ENCODE data around the gene COL11A2. TPM values are rescaled to one million over a fixed set of nuclear protein-coding genes. Genes with fewer than 3 reads are reported as not detected.

COL11A2 gene
- total and polyA plus RNA-seq, 2 donors (not counting 3 experiments of a cell fraction or from before 2014, with no cell fraction given), result 0.65 to 1.3 TPM

DNA sequence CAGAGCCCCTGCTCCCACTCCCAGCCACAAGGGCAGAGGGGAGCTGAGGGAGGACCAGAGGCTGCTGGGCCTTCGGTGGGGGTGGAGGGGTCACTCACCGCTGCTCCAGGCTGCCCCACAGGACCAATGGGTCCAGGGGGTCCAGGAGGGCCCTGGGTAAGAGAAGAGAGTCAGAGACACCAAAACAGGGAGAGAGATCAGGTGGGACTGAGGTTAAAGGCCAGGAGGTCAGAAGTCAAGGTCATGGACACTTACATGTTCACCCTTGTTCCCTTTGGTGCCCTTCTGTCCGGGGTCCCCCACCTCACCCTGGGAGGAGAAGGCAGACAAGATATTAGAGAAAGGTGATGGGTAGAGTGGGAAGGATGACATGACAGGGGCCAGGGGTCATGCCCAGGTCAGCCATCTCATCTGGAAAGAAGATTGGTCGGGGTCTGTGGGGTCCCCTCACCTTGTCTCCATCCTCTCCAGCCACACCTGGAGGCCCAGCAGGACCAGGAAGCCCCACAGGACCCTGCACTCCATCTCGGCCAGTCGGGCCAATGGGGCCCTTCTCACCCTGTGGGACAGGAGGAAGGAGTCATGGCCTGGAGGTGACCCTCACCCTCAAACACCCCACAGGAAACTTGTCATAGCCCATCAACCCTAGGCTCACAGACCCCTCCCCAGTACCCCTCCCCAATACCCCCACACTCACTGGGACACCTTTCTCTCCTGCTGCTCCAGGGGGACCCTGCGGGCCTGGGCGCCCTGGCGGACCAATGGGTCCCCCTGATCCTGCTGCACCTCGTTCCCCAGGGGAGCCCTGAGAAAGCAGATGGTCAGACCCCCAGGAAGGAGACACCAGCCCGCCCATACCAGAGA, 21.0 kb downstream of the COL11A2 start:
- BruUV-seq (replicated peaks), result no TSS peak
- Histone ChIP-seq H4K20me1 (replicated peaks; ENCODE audit: control insufficient read depth, extremely low read depth, insufficient read depth, low read length) (no peaks in the 10 kb centered on the region), H3K9me1 (replicated peaks; ENCODE audit: control insufficient read depth, extremely low read depth, insufficient read depth, low read length) (no peaks in the 10 kb centered on the region), H2AFZ (ENCODE audit: low read depth, low read length) (no peak overlapping the region), H3K9ac (replicated peaks; ENCODE audit: extremely low read depth, insufficient read depth, low read length) (no peak overlapping the region), H3K27me3 (ENCODE audit: control insufficient read depth in 2 of 2, insufficient read depth in 2 of 2, low read length in 2 of 2) (no peaks in the 10 kb centered on the region), H3K4me2 (ENCODE audit: insufficient read depth, low read length) (no peak overlapping the region), H3K79me2 (ENCODE audit: control insufficient read depth, insufficient read depth, low read length) (no peaks in the 10 kb centered on the region), H3K9me3 (replicated peaks; ENCODE audit: control insufficient read depth, insufficient read depth, low read length) (no peaks in the 10 kb centered on the region), H3K4me1 (ENCODE audit: control insufficient read depth, extremely low read depth, insufficient read depth, low read length) (no peaks in the 10 kb centered on the region), H3K27ac (ENCODE audit: insufficient read depth, low read depth, low read length) (no peak overlapping the region), H3K4me3 (replicated peaks in 1 of 3; ENCODE audit: insufficient read depth in 1 of 3, low read depth in 1 of 3, low read length in 3 of 3) (no peak overlapping the region), H3K36me3 (ENCODE audit: control insufficient read depth in 2 of 2, extremely low read depth in 1 of 2, insufficient read depth in 2 of 2, low read length in 2 of 2) (no peaks in the 10 kb centered on the region)
- intact Hi-C loops (cut with micrococcal nuclease), result no loop called here
- CTCF ChIA-PET, result interaction anchor here (1.2 to 3.0 kb wide), 6 partner anchors 9 to 77 kb away, joined by 3 to 19 read pairs (median 7); no protein-coding TSS in a partner anchor
- TF ChIP-seq MAX (IDR thresholded peaks at IDR 0.05; ENCODE audit: insufficient read depth, insufficient read length) (no peak), EZH2 (IDR thresholded peaks at IDR 0.05; ENCODE audit: borderline replicate concordance, low read depth, low read length, severe bottlenecking) (no peak), GATA2 (IDR thresholded peaks at IDR 0.05; ENCODE audit: insufficient read depth, insufficient read length, low read depth, low read length) (no peak), POLR2A (IDR thresholded peaks at IDR 0.05; ENCODE audit: low read depth, low read length) (no peak), POLR2AphosphoS5 (IDR thresholded peaks at IDR 0.05; ENCODE audit: insufficient read depth, low read depth, low read length) (no peak), FOS (IDR thresholded peaks at IDR 0.05; ENCODE audit: borderline replicate concordance, insufficient read depth, low read length) (no peak), MYC (IDR thresholded peaks at IDR 0.05; ENCODE audit: low read depth, low read length) (no peak), JUN (IDR thresholded peaks at IDR 0.05; ENCODE audit: borderline replicate concordance, insufficient read depth, insufficient read length, low read depth) (no peak)
- TF ChIP-seq, protein P1, sequence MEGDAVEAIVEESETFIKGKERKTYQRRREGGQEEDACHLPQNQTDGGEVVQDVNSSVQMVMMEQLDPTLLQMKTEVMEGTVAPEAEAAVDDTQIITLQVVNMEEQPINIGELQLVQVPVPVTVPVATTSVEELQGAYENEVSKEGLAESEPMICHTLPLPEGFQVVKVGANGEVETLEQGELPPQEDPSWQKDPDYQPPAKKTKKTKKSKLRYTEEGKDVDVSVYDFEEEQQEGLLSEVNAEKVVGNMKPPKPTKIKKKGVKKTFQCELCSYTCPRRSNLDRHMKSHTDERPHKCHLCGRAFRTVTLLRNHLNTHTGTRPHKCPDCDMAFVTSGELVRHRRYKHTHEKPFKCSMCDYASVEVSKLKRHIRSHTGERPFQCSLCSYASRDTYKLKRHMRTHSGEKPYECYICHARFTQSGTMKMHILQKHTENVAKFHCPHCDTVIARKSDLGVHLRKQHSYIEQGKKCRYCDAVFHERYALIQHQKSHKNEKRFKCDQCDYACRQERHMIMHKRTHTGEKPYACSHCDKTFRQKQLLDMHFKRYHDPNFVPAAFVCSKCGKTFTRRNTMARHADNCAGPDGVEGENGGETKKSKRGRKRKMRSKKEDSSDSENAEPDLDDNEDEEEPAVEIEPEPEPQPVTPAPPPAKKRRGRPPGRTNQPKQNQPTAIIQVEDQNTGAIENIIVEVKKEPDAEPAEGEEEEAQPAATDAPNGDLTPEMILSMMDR (IDR thresholded peaks at IDR 0.05; ENCODE audit: extremely low read depth in 1 of 2, insufficient read depth in 1 of 2, low read depth in 1 of 2, low read length in 2 of 2), result no peak
- DNase-seq (ENCODE audit: low read depth, low spot score) (no peak), FAIRE-seq (no peak)
- dilution Hi-C loops (cut with MboI; ENCODE audit: extremely low pct_ligation_motif_present, low sequenced_read_pairs), result no loop called here
- POLR2A ChIA-PET, result no interaction called here

All from endothelial cell of umbilical vein (primary cell).